Measurements from ENCODE around the gene ZNF790.
"Not testable (repeated sequence)": the region's sequence is repeated elsewhere in the genome, so short reads cannot be mapped to it uniquely, and the experiment has no call there.

ZNF790 gene

DNA sequence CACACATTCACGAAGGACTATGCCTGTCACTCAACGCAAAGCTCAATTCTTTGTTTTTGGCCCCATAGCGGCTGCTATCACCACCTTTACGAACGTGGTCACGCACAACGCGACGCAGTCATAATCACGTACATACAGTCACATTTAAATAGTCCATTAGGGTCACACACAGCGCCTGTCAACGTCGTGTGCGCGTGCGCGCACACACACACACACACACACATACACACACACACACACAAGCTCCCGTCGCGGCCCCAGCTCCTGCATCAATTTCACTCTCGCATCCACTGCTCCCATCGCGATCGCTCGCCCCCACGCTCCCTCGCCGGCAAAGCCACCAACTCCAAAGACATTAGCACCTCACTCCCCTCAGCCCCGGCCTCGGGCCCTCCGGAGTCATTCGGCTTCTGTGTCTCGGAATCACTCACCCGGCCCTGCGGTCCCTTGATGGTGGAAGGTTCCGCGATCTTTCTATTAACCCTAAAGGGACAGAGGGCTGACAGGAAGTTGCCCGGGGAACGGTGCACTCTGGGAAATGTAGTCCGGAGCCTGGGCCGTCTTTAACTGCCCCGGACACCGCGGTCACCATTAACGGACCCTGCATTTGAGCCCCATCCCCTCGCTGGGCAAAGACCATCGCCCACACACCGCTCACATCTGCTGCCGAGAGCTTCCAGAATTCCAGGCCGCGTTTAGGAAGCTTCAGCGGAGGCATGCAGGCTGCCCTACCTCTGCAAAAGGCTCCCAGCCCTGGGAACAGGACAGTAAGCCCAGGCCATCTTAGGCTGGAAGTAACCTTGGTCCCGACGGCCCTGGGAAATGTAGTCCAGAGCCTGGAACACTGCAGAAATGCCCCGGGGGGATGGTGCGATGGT is at the start of gene ZNF790:
ZNF790 (minus strand) TSS at position 482 of the 878 bp plus-strand sequence. CDS start 12,768 bp downstream, outside the sequence.
- DNase-seq: peak; percentile 77 to 80

GRCh38 chr19:36876993-36877938 is 39.1 kb upstream of the ZNF790 start:
- DNase-seq: no peak

- DNase-seq: no peak
These were observed 13.7 kb upstream of the ZNF790 start for GRCh38 chr19:36851898-36852297.

DNA sequence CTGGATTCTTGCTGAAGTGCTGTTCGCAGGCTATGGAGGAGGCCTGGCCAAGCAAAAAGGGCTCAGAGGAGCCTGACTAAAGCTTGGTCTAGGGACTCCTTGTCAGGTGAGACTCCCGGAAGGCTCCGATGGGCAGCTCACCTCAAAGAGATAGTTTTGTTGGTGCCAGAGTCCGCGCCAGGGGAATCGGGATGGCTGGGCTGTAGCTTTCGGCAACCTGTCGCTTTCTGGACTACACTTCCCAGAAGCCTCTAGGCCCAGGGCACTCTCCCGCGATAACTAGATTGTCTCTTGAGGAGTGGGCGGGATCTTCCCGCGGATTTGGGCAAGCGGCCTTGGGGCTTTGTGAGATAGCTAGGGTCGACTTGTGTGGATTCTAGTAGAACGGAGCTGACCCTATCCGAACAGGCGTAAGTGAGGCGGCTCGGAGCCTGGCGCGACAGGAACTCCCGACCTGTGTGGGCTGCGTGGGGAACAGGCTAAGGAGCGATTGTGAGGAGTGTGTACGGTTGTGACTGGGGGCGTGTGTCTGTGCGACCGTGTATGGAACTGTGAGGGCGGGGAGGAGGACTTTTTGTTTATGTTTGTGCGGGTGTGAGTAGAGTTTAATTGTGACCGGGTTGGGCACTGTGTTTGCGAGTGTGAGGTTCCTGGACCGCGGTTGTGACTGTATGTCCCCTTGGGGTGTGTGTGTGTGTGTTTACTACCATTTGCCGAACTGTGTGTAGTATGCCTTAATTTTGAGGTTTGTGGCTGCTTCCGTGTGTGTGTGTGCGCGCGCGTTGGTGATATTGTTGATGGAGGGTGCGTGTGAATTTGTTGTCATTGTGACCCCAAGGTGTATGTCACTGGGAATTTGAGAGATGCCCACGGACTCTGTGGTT is 12.6 kb upstream of the ZNF790 start, which contains the start of gene ZNF345:
ZNF345 (plus strand) TSS at position 318 of the 884 bp plus-strand sequence. CDS start 25,955 bp downstream, outside the sequence.
- DNase-seq: peak; percentile 81 to 83

DNA sequence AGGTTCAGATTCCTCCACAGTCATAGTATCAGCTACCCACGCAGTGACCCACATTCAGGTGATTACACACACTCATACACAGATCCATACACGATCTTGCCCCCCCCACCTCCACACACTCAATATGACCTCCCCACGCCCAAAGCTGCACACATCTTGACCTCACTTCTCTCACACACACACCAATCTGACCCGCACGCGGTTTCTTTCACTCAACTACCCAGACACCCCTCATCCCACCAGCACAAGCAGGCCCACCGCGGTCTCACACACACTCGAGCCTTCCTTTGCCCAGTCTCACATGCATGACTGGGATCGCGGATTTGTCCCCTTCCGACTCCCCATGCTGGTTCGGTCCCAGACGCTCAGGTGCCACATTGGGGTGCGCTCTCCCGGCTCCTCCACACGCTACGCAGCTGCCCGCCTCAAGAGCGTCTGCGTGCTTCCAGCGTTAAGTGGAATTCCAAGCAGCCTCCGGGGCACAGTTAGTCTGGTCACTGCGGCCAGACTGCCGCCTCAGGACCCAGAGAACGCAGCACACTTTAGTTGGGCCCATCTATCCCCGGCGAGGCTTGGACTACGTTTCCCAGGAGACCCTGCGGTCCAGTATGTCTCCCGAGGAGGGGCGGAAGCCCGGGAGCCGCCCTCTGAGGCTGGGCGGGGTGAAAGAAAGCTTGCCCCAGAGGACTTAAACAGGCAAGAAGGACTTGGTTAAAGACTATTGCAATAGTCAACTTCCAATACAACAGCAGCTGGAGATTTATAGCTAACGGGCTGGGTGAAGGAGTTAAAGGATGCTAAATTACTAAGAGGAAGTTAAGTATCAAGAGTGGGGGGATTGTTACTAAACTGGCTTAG is 11.7 kb upstream of the ZNF790 start:
- peak; percentile 86 to 88 for DNase-seq

DNA sequence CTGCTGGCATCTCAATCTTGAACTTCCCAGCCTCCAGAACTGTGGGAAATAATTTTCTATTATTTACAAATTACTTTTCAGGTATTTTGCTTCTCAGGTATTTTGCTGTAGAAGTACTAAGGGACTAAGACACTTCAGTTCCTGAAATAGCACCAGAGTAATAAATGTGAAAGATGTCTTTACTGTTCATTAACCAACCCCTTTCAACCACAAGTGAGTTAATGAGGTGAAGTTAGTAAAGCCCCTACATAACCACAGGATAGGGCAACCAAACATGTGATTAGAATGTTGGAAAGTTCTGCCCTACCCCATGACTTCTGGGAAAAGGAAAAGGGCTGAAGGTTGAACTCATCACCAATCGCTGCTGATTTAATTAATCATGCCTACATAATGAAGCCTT is 9.8 kb upstream of the ZNF790 start:
- DNase-seq: no peak

GRCh38 chr19:36838784-36839324 is 667 bp upstream of the ZNF790 start:
- DNase-seq: no peak

DNA sequence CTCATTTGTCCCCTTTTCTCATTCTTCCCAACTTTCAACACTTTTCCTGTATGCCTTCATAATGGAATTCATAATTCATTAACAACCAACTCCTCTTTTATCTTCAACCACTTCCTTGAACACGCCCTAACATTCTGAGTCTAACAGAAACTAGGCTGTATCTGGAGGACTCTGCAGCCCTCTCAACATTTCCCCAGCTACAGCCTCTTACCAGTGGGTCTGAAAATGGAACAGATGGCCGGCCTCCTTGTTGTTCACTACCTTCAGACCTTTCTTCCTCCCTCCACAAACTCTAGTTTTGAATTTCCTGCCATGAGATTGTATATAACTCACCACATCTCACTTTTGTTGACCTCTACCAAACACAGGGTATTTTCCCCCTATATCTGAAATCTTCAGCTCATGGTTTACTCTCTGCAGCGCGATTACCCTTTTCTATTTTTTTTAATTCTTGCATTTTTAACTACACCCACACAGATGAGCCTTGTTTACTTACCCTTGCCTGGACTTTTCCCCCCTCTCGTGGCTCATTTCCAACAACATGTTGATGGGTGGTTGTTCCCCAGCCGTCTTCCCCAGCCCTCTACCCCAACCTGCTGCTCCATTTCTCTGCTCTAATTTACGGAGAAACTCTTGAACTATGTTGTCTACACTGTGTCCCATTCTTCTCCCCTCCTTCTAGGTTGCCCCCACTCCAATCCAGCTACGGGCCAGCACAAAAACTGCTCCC is 846 bp downstream of the ZNF790 start:
- DNase-seq: peak in 1 of 2 donors; percentile 3

- no peak for DNase-seq
These were observed 4.8 kb downstream of the ZNF790 start for GRCh38 chr19:36833430-36833829.

DNA sequence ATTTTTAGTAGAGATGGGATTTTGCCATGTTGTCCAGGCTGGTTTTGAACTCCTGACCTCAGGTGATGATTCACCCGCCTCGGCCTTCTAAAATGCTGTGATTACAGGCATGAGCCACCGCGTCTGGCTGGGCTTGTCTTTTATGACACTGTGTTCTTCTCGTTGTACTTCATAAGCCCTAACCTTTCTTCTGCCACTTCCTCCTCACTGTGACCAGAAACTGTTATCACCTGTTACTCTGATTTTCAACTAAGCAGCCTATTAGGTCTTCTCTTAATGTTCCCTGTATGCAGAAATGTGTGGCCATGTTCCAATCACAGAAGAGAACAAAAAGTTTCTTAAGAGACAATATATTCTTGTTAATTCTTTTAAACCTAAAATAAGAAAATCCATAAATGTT is 16.4 kb downstream of the ZNF790 start:
- no peak for DNase-seq

GRCh38 chr19:36819130-36819630 is 19.0 kb downstream of the ZNF790 start:
- DNase-seq: no peak

GRCh38 chr19:36807029-36807428 is 31.2 kb downstream of the ZNF790 start:
- DNase-seq: no peak

DNA sequence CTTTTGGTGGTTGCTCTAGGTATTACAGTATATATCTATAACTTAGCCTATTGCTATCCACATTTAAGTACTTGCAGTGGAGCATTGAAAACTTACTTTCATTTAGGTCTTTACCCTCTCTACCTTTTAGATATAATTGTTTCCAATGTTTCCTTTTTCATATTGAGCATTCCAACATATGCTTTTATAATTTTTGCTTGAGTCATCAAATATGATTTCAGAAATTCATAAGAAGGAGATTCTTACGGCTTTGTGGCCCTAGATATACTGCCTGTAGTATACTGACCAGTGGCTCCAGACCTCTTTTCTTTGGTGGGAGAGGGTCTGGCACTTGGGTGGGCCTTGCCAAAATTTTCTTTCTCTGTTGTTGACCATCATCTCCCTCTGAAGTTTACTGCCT is 32.8 kb downstream of the ZNF790 start:
- DNase-seq: no peak

GRCh38 chr19:36797786-36798108 is 40.4 kb downstream of the ZNF790 start:
- DNase-seq: no peak

- no peak for DNase-seq
These were observed 41.5 kb downstream of the ZNF790 start for GRCh38 chr19:36796714-36796992.

DNA sequence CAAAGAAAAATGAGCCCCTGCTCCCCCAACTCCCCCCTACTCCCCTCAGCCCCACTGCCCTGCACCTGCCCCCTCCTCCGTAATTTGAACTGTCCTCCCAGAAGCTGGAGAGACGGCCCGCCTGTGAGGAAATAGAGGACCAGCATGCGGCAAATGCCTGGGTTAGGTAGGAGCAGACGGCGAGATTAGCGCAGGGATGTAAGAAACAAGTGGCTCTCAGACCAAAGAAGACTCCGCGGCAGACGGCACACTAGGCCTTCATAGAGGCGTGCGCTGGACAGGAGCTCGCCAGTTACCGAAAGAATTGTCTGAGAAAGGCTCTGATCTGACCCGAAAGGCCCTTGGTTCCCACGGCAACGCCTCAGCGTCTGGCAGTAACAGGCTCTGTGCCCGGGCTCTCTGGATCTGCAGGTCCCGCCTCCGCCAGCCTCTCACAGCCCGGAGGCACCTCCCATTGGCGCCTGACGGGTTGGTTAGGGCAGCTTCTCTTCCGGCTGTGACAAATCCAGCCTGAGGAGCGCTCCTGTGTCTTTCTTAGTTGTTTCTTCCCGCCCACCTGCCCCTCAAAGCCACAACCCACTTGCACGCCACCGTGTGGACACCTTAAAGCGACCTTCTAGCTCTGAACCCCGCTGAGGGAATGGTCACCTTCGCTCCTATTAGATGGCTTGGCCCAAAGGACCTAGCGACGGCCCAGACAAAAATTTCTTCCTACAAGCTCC is 46.6 kb downstream of the ZNF790 start:
- DNase-seq: not testable (repeated sequence)

DNA sequence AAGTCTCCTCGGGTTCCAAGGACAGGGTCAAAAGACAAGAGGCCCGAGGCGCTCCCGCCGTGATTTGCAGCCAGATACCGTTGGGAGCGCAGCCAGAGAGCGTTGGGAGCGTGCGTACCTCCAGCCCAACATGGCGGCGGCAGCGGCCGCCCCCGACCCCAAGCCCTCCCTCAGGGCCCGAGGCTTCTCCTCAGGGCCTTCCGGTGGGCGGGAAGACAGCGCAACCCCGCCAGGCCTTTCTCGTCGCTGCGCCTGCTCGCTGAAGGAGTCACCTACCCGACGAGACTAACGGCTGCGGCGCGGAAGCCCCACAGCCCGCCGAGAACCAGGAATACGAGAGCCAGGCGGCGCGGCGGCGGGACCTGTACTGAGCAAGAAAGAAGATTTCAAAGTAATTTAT is 62.4 kb downstream of the ZNF790 start:
- DNase-seq: no peak

- no peak for DNase-seq
These were observed 65.0 kb downstream of the ZNF790 start for GRCh38 chr19:36773223-36773579.

DNA sequence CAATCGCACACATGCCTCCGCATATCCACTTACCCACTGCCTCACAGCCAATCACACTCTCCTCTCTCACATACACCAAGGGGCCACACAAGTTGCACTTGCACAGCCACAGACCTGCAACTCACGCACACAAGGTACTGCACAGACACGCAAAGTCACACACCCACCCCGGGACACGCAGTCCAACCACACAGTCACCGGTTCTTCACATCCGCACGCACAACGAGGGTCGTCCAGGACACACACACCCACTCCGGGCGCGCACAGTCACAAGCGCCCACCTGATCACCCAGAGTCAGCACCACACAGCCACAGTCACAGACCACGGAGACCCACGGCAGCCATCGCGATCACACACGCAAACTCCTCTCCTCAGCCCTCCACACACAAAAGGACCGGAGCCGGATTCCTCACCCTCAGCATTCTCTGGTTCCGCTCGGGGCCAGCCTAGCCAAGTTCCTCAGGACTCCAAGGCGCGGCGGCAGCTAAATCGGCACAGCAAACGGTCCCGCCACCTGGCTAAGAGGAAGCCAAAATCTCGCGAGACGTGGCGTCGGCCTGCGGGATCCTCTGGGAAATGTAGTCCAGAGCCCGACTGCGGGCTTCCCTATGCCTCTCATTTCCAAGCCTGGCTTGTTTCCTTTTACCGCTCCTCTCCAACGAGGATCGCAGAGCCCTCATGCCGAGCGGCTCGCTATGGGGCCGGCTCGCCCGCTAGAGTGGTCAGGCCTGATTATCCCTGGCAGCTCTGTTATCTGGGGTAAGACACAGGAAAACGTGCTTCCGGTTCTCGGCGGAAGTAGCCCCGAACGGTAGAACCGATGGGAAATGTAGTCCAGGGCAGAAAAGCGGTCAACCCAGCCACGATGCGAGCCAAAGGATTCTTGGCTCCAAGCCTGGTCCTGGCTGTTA is 65.6 kb downstream of the ZNF790 start, which contains the start of gene ZNF850:
ZNF850 (minus strand) TSS at position 497 of the 912 bp plus-strand sequence. CDS start 10,201 bp downstream, outside the sequence.
- DNase-seq: peak; percentile 95

All from activated CD4-positive, alpha-beta T cell treated with anti-CD3 and anti-CD28 coated beads for 4 hours (primary cell).